HAP-1 (cell line): ENCODE measurements around the gene RHO.

Source experiments
- DNase-seq, 2 experiments: peaks; one replicate each; pipeline ENCODE4 v3.0.0-alpha.2; 2016 to 2020; ENCODE audit warnings: low spot score in 2 of 2
- H3K27me3 ChIP-seq: fragments of 250-450 bp; sonication (Bioruptor Pico); 2 replicates; pipeline ENCODE4 v1.5.1; 2020; ENCODE audit warnings: low read depth, mild to moderate bottlenecking, moderate library complexity
- H3K36me3 ChIP-seq: fragments of 250-450 bp; sonication (Bioruptor Pico); replicated peaks from 2 replicates; pipeline ENCODE4 v1.5.1; 2020; ENCODE audit warnings: mild to moderate bottlenecking
- H3K4me1 ChIP-seq: fragments of 250-450 bp; sonication (Bioruptor Pico); 2 replicates; pipeline ENCODE4 v1.5.1; 2020; ENCODE audit warnings: mild to moderate bottlenecking
- H3K4me3 ChIP-seq: fragments of 250-450 bp; sonication (Bioruptor Pico); 2 replicates; pipeline ENCODE4 v1.5.1; 2020; ENCODE audit warnings: mild to moderate bottlenecking, moderate library complexity
- H3K9me3 ChIP-seq: fragments of 250-450 bp; sonication (Bioruptor Pico); 2 replicates; pipeline ENCODE4 v1.5.1; 2020; ENCODE audit warnings: mild to moderate bottlenecking, moderate library complexity
- in situ Hi-C: fragments of 300-500 bp; cut with MboI; formaldehyde crosslinking; loops from 3 replicates; pipeline ENCODE4 v1.14.3; 2020; ENCODE audit warnings: low sequenced_read_pairs, inconsistent platforms, mixed read lengths

Gene RHO

GRCh38 chr3:129582799-129583198, 54.4 kb downstream of the RHO start:
- Histone ChIP-seq H3K27me3 (no peaks in the 10 kb centered on the region), H3K36me3 (peaks cover 4% of the 10 kb centered on the region), H3K4me3 (no peak overlapping the region), H3K4me1 (no peaks in the 10 kb centered on the region), H3K9me3 (no peaks in the 10 kb centered on the region)
- DNase-seq, result no peak
- in situ Hi-C loops, result no loop called here

GRCh38 chr3:129583289-129583688, 54.9 kb downstream of the RHO start:
- Histone ChIP-seq H3K27me3 (no peaks in the 10 kb centered on the region), H3K4me1 (no peaks in the 10 kb centered on the region), H3K36me3 (no peaks in the 10 kb centered on the region; the same call in 1 of the 2 replicates), H3K4me3 (no peak overlapping the region), H3K9me3 (no peaks in the 10 kb centered on the region)
- in situ Hi-C loops, result no loop called here
- no peak for DNase-seq

GRCh38 chr3:129584631-129585030, 56.2 kb downstream of the RHO start:
- Histone ChIP-seq H3K36me3 (no peaks in the 10 kb centered on the region; the same call in 1 of the 2 replicates), H3K9me3 (no peaks in the 10 kb centered on the region), H3K4me3 (no peak overlapping the region), H3K27me3 (no peaks in the 10 kb centered on the region), H3K4me1 (no peaks in the 10 kb centered on the region)
- DNase-seq, result no peak
- in situ Hi-C loops, result no loop called here
